ENCODE measurements around the gene NET1. TPM values are rescaled to one million over a fixed set of nuclear protein-coding genes. Genes with fewer than 3 reads are reported as not detected.
A peak's percentile ranks its signal among the peaks of the same experiment; 100 is the strongest.

Gene NET1
- total RNA-seq, 2 experiments from 2014 or later: 20.3 to 22.7 TPM

- ATAC-seq (ENCODE audit: low read depth): no peak
- H3K4me1 Mint-ChIP-seq: no peaks in the 10 kb centered on the region
- H3K9me3 Mint-ChIP-seq: no peaks in the 10 kb centered on the region
- H3K27ac Mint-ChIP-seq: no peak overlapping the region
- POLR2A ChIA-PET: no interaction called here
- peaks cover 2% of the 10 kb centered on the region for H3K27me3 Mint-ChIP-seq
- H3K4me3 Mint-ChIP-seq: no peak overlapping the region
- no peak for DNase-seq
- H3K36me3 Mint-ChIP-seq: no peaks in the 10 kb centered on the region
These were observed 68.0 kb downstream of the NET1 start for GRCh38 chr10:5480162-5480941.

- no peaks in the 10 kb centered on the region for H3K4me1 Mint-ChIP-seq
- no peaks in the 10 kb centered on the region for H3K36me3 Mint-ChIP-seq
- H3K27ac Mint-ChIP-seq: no peak overlapping the region
- no peak overlapping the region for H3K4me3 Mint-ChIP-seq
- H3K27me3 Mint-ChIP-seq: peaks cover 2% of the 10 kb centered on the region
- no peak for DNase-seq
- no peak for ATAC-seq (ENCODE audit: low read depth)
- no peaks in the 10 kb centered on the region for H3K9me3 Mint-ChIP-seq
- POLR2A ChIA-PET: no interaction called here
These were observed 68.8 kb downstream of the NET1 start for GRCh38 chr10:5481121-5481520.

- no peak overlapping the region for H3K27ac Mint-ChIP-seq
- POLR2A ChIA-PET: no interaction called here
- H3K4me3 Mint-ChIP-seq: no peak overlapping the region
- no peaks in the 10 kb centered on the region for H3K36me3 Mint-ChIP-seq
- DNase-seq (no peak), ATAC-seq (ENCODE audit: low read depth) (no peak)
- no peaks in the 10 kb centered on the region for H3K9me3 Mint-ChIP-seq
- H3K4me1 Mint-ChIP-seq: no peaks in the 10 kb centered on the region
- H3K27me3 Mint-ChIP-seq: peaks cover 2% of the 10 kb centered on the region
These were observed 69.7 kb downstream of the NET1 start for GRCh38 chr10:5482016-5482415.

- Mint-ChIP-seq H3K36me3 (no peaks in the 10 kb centered on the region), H3K27me3 (peaks cover 2% of the 10 kb centered on the region), H3K4me3 (no peak overlapping the region), H3K4me1 (no peaks in the 10 kb centered on the region), H3K27ac (no peak overlapping the region), H3K9me3 (no peaks in the 10 kb centered on the region)
- ATAC-seq (ENCODE audit: low read depth): no peak
- POLR2A ChIA-PET: no interaction called here
- no peak for DNase-seq
These were observed 71.8 kb downstream of the NET1 start for GRCh38 chr10:5484205-5484604.

- H3K27ac Mint-ChIP-seq: no peak overlapping the region
- H3K36me3 Mint-ChIP-seq: no peaks in the 10 kb centered on the region
- DNase-seq: no peak
- POLR2A ChIA-PET: no interaction called here
- H3K27me3 Mint-ChIP-seq: peaks cover 2% of the 10 kb centered on the region
- ATAC-seq (ENCODE audit: low read depth): no peak
- no peak overlapping the region for H3K4me3 Mint-ChIP-seq
- H3K9me3 Mint-ChIP-seq: no peaks in the 10 kb centered on the region
- H3K4me1 Mint-ChIP-seq: no peaks in the 10 kb centered on the region
These were observed 72.9 kb downstream of the NET1 start for GRCh38 chr10:5485290-5485689.

GRCh38 chr10:5485948-5486852 is 73.8 kb downstream of the NET1 start:
- Mint-ChIP-seq H3K4me1 (peaks cover 3% of the 10 kb centered on the region), H3K27ac (no peak overlapping the region), H3K27me3 (peaks cover 2% of the 10 kb centered on the region), H3K9me3 (no peaks in the 10 kb centered on the region), H3K36me3 (no peaks in the 10 kb centered on the region), H3K4me3 (no peak overlapping the region)
- DNase-seq (no peak), ATAC-seq (ENCODE audit: low read depth) (no peak)
- POLR2A ChIA-PET: no interaction called here

GRCh38 chr10:5486853-5487235 is 74.5 kb downstream of the NET1 start:
- no peak overlapping the region for H3K4me3 Mint-ChIP-seq
- H3K36me3 Mint-ChIP-seq: no peaks in the 10 kb centered on the region
- DNase-seq: no peak
- H3K27me3 Mint-ChIP-seq: peaks cover 2% of the 10 kb centered on the region
- ATAC-seq (ENCODE audit: low read depth): no peak
- POLR2A ChIA-PET: no interaction called here
- H3K27ac Mint-ChIP-seq: no peak overlapping the region
- H3K4me1 Mint-ChIP-seq: peaks cover 4% of the 10 kb centered on the region
- peaks cover under 1% of the 10 kb centered on the region for H3K9me3 Mint-ChIP-seq

- no peak for ATAC-seq (ENCODE audit: low read depth)
- Mint-ChIP-seq H3K36me3 (no peaks in the 10 kb centered on the region), H3K27me3 (peaks cover 2% of the 10 kb centered on the region), H3K27ac (peak overlapping the region; percentile 24), H3K4me3 (no peak overlapping the region), H3K4me1 (peaks cover 4% of the 10 kb centered on the region), H3K9me3 (peaks cover 8% of the 10 kb centered on the region)
- DNase-seq: no peak
- POLR2A ChIA-PET: no interaction called here
These were observed 76.2 kb downstream of the NET1 start for GRCh38 chr10:5488272-5489161.

GRCh38 chr10:5490032-5490431 is 77.7 kb downstream of the NET1 start:
- no peak overlapping the region for H3K27ac Mint-ChIP-seq
- peaks cover 2% of the 10 kb centered on the region for H3K27me3 Mint-ChIP-seq
- peaks cover 4% of the 10 kb centered on the region for H3K4me1 Mint-ChIP-seq
- POLR2A ChIA-PET: no interaction called here
- H3K4me3 Mint-ChIP-seq: no peak overlapping the region
- H3K9me3 Mint-ChIP-seq: peaks cover 8% of the 10 kb centered on the region
- no peak for ATAC-seq (ENCODE audit: low read depth)
- no peak for DNase-seq
- H3K36me3 Mint-ChIP-seq: no peaks in the 10 kb centered on the region

GRCh38 chr10:5490698-5491464 is 78.5 kb downstream of the NET1 start:
- H3K27ac Mint-ChIP-seq: no peak overlapping the region
- POLR2A ChIA-PET: no interaction called here
- H3K4me1 Mint-ChIP-seq: peaks cover 4% of the 10 kb centered on the region
- DNase-seq: no peak
- no peaks in the 10 kb centered on the region for H3K36me3 Mint-ChIP-seq
- peaks cover 2% of the 10 kb centered on the region for H3K27me3 Mint-ChIP-seq
- no peak for ATAC-seq (ENCODE audit: low read depth)
- H3K4me3 Mint-ChIP-seq: no peak overlapping the region
- peaks cover 8% of the 10 kb centered on the region for H3K9me3 Mint-ChIP-seq

- Mint-ChIP-seq H3K4me1 (peaks cover 4% of the 10 kb centered on the region), H3K27ac (no peak overlapping the region), H3K4me3 (no peak overlapping the region), H3K36me3 (no peaks in the 10 kb centered on the region), H3K9me3 (peaks cover 8% of the 10 kb centered on the region), H3K27me3 (peaks cover 2% of the 10 kb centered on the region)
- DNase-seq (no peak), ATAC-seq (ENCODE audit: low read depth) (no peak)
- POLR2A ChIA-PET: no interaction called here
These were observed 79.1 kb downstream of the NET1 start for GRCh38 chr10:5491477-5491876.

- Mint-ChIP-seq H3K4me1 (peaks cover 4% of the 10 kb centered on the region), H3K9me3 (peaks cover 8% of the 10 kb centered on the region), H3K27ac (no peak overlapping the region), H3K27me3 (peaks cover 2% of the 10 kb centered on the region), H3K36me3 (no peaks in the 10 kb centered on the region), H3K4me3 (no peak overlapping the region)
- no peak for ATAC-seq (ENCODE audit: low read depth)
- POLR2A ChIA-PET: no interaction called here
- DNase-seq: no peak
These were observed 80.0 kb downstream of the NET1 start for GRCh38 chr10:5492322-5492855.
